Mesenchymal stem cell (in vitro differentiated cells and primary cell): Measurements from ENCODE around the gene TMEM45B.
"Not testable (repeated sequence)": the region's sequence is repeated elsewhere in the genome, so short reads cannot be mapped to it uniquely, and the experiment has no call there.

ENCODE experiments used
- DNase-seq: peaks from one replicate; pipeline ENCODE4 v3.0.0-alpha.2; 2013
- H2AFZ ChIP-seq: one replicate; pipeline ENCODE4 v1.6.1; 2013; ENCODE audit warnings: low read depth, mild to moderate bottlenecking, control low read depth, inconsistent platforms, low read length, moderate library complexity
- H2AK5ac ChIP-seq: 2 replicates; pipeline ENCODE4 v1.6.1; 2013; ENCODE audit warnings: low read length, moderate library complexity, mild to moderate bottlenecking, inconsistent platforms; ENCODE audit not compliant: severe bottlenecking
- H2BK120ac ChIP-seq: one replicate; pipeline ENCODE4 v1.6.1; 2013; ENCODE audit warnings: low read depth, mild to moderate bottlenecking, inconsistent platforms, low read length, moderate library complexity
- H2BK12ac ChIP-seq, 2 experiments: one replicate each; pipeline ENCODE4 v1.6.1; 2013; ENCODE audit warnings: inconsistent platforms in 2 of 2, low read length in 2 of 2, mild to moderate bottlenecking in 2 of 2, moderate library complexity in 2 of 2, control low read depth in 1 of 2
- H2BK15ac ChIP-seq: one replicate; pipeline ENCODE4 v1.6.1; 2013; ENCODE audit warnings: mild to moderate bottlenecking, low read depth, inconsistent platforms; ENCODE audit not compliant: poor library complexity, severe bottlenecking
- H2BK5ac ChIP-seq: 2 replicates; pipeline ENCODE4 v1.6.1; 2013; ENCODE audit warnings: low read depth, mild to moderate bottlenecking, low read length, control low read depth, inconsistent platforms; ENCODE audit not compliant: poor library complexity, severe bottlenecking
- H3K14ac ChIP-seq, 2 experiments: one replicate each; pipeline ENCODE4 v1.6.1; 2013; ENCODE audit warnings: inconsistent platforms in 2 of 2, low read length in 2 of 2, control low read depth in 1 of 2, mild to moderate bottlenecking in 1 of 2, moderate library complexity in 1 of 2
- H3K18ac ChIP-seq, 2 experiments: one replicate each; pipeline ENCODE4 v1.6.1; 2013; ENCODE audit warnings: inconsistent platforms in 2 of 2, low read length in 2 of 2, control low read depth in 1 of 2, low read depth in 1 of 2, mild to moderate bottlenecking in 1 of 2
- H3K23ac ChIP-seq, 2 experiments: one replicate each; pipeline ENCODE4 v1.6.1; 2013; ENCODE audit warnings: inconsistent platforms in 2 of 2, low read length in 2 of 2, mild to moderate bottlenecking in 2 of 2, moderate library complexity in 2 of 2, control low read depth in 1 of 2
- H3K27ac ChIP-seq: 2 replicates; pipeline ENCODE4 v1.5.1; 2013; ENCODE audit warnings: mild to moderate bottlenecking, moderate library complexity, low read length, control low read depth, inconsistent platforms; ENCODE audit not compliant: poor library complexity, severe bottlenecking
- H3K27me3 ChIP-seq, 2 experiments: 2 replicates each; pipeline versions ENCODE4 v1.6.1 to v1.7.0; 2013; ENCODE audit warnings: low read length in 2 of 2, mild to moderate bottlenecking in 2 of 2, moderate library complexity in 2 of 2, control low read depth in 1 of 2, inconsistent platforms in 1 of 2; ENCODE audit not compliant: control insufficient read depth in 1 of 2, insufficient read depth in 1 of 2
- H3K36me3 ChIP-seq, 2 experiments: 2 replicates each; pipeline versions ENCODE4 v1.6.1 to v1.7.0; 2013; ENCODE audit warnings: low read length in 2 of 2, control low read depth in 1 of 2, inconsistent platforms in 1 of 2, low read depth in 1 of 2, mild to moderate bottlenecking in 1 of 2; ENCODE audit not compliant: insufficient read depth in 2 of 2, control insufficient read depth in 1 of 2
- H3K4ac ChIP-seq, 2 experiments: one replicate each; pipeline ENCODE4 v1.6.1; 2013; ENCODE audit warnings: inconsistent platforms in 2 of 2, low read length in 2 of 2, mild to moderate bottlenecking in 2 of 2, moderate library complexity in 2 of 2, control low read depth in 1 of 2, low read depth in 1 of 2
- H3K4me1 ChIP-seq: 2 replicates; pipeline ENCODE4 v1.6.1; 2013; ENCODE audit warnings: low read depth, low read length, control low read depth; ENCODE audit not compliant: control insufficient read depth, insufficient read depth
- H3K4me2 ChIP-seq: 2 replicates; pipeline ENCODE4 v1.6.1; 2013; ENCODE audit warnings: low read length, mild to moderate bottlenecking, inconsistent platforms; ENCODE audit not compliant: poor library complexity, severe bottlenecking
- H3K4me3 ChIP-seq, 2 experiments: 2 replicates each; pipeline versions ENCODE4 v1.5.1 to v1.7.0; 2013; ENCODE audit warnings: low read length in 2 of 2, mild to moderate bottlenecking in 2 of 2, control low read depth in 1 of 2, low read depth in 1 of 2; ENCODE audit not compliant: insufficient read depth in 1 of 2
- H3K79me1 ChIP-seq: replicated peaks from 2 replicates; pipeline ENCODE4 v1.6.1; 2013; ENCODE audit warnings: mild to moderate bottlenecking, control low read depth, low read length, inconsistent platforms; ENCODE audit not compliant: poor library complexity, severe bottlenecking
- H3K9ac ChIP-seq: 2 replicates; pipeline ENCODE4 v1.7.0; 2013; ENCODE audit warnings: mild to moderate bottlenecking, low read length, moderate library complexity
- H3K9me3 ChIP-seq: 2 replicates; pipeline ENCODE4 v1.7.0; 2013; ENCODE audit warnings: mild to moderate bottlenecking, low read length; ENCODE audit not compliant: control insufficient read depth
- H4K8ac ChIP-seq: one replicate; pipeline ENCODE4 v1.6.1; 2013; ENCODE audit warnings: inconsistent platforms, mild to moderate bottlenecking, low read length, moderate library complexity
- H4K91ac ChIP-seq: one replicate; pipeline ENCODE4 v1.6.1; 2013; ENCODE audit warnings: mild to moderate bottlenecking, low read length, inconsistent platforms
- WGBS: methylation state at CpG from one replicate; pipeline ENCODE4 v1.1.7; 2013; ENCODE audit warnings: mixed read lengths; 5-methylcytosine and 5-hydroxymethylcytosine counted together

TMEM45B gene

DNA sequence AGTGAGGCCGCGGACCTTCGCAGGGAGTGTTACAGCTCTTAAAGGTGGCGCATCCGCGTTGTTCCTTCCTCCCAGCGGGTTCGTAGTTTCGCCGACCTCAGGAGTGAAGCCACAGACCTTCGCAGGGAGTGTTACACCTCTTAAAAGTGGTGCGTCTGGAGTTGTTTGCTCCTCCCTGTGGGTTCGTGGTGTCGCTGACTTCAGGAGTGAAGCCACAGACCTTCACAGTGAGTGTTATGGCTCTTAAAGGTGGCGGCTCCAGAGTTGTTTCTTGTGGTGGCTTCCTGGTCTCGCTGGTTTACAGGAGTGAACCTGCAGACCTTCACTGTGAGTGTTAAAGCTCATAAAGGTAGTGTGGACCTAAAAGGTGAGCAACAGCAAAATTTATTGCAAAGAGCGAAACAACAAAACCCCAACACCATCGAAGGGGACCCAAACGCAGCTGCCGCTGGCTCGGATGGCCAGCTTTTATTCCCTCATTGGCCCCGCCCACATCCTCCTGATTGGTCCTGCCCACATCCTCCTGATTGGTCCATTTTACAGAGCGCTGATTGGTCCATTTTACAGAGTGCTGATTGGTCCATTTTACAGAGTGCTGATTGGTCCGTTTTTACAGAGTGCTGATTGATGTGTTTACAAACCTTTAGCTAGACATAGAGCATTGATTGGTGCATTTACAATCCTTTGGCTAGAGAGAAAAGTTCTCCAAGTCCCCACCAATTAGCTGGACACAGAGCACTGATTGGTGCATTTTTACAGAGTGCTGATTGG lies 1.2 kb upstream of the TMEM45B start:
- H3K23ac ChIP-seq: no peak overlapping the region
- H4K8ac ChIP-seq: no peak overlapping the region
- H4K91ac ChIP-seq: no peak overlapping the region
- H3K27ac ChIP-seq: no peak overlapping the region
- no peak overlapping the region for H3K4me2 ChIP-seq
- no peak overlapping the region for H2BK15ac ChIP-seq
- H3K27me3 ChIP-seq: peaks cover 29 to 48% of the 10 kb centered on the region in 2 experiments
- no peak overlapping the region for H3K4ac ChIP-seq
- no peak overlapping the region for H2BK12ac ChIP-seq
- H3K4me3 ChIP-seq: no peak overlapping the region
- H3K18ac ChIP-seq: no peak overlapping the region
- H3K14ac ChIP-seq: no peak overlapping the region
- 91% methylated on average over 24 of the region's 24 CpGs for WGBS
- no peaks in the 10 kb centered on the region for H3K36me3 ChIP-seq
- no peaks in the 10 kb centered on the region for H3K79me1 ChIP-seq
- no peak overlapping the region for H2BK5ac ChIP-seq
- no peak overlapping the region for H2AFZ ChIP-seq
- no peak overlapping the region for H2BK120ac ChIP-seq
- H2AK5ac ChIP-seq: no peak overlapping the region
- no peak overlapping the region for H3K9ac ChIP-seq
- no peak for DNase-seq
- peaks cover 5% of the 10 kb centered on the region for H3K4me1 ChIP-seq
- H3K9me3 ChIP-seq: peaks cover 6% of the 10 kb centered on the region

DNA sequence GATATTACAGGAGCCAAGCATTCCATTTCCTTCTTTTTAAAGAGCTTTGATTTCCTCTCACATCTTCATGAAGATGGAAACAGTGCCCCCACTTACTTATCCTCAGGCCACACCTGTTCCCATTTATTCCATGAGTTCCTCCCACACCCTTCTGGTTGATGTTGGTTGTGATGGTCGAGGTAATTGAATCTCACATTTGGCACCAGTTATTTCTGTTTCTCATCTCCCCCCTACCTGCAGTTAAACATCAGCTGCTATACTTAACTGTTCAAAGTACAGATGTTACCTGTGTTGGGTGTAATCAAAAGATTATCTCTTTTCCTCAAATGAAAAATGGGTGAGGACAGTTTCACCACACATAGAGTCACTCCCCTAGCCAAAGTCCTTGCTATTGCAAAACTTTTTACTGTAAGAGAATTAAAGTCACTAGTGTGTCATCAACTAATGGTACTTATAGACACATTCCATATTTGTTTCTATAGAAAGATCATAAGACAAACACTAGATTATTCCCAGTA lies 1.9 kb downstream of the TMEM45B start:
- no peaks in the 10 kb centered on the region for H3K36me3 ChIP-seq
- no peak overlapping the region for H3K9ac ChIP-seq
- no peak overlapping the region for H3K27ac ChIP-seq
- peaks cover 29 to 48% of the 10 kb centered on the region in 2 experiments for H3K27me3 ChIP-seq
- H3K4ac ChIP-seq: no peak overlapping the region
- no peak overlapping the region for H2BK5ac ChIP-seq
- H4K91ac ChIP-seq: no peak overlapping the region
- peaks cover 6% of the 10 kb centered on the region for H3K9me3 ChIP-seq
- H2BK120ac ChIP-seq: no peak overlapping the region
- DNase-seq: no peak
- H3K4me2 ChIP-seq: no peak overlapping the region
- no peak overlapping the region for H3K18ac ChIP-seq
- no peaks in the 10 kb centered on the region for H3K79me1 ChIP-seq
- H2AFZ ChIP-seq: no peak overlapping the region
- no peak overlapping the region for H2AK5ac ChIP-seq
- no peak overlapping the region for H4K8ac ChIP-seq
- H3K4me3 ChIP-seq: no peak overlapping the region
- H3K14ac ChIP-seq: no peak overlapping the region
- no CpG with 5 or more reads among the region's 1 CpG for WGBS
- H3K23ac ChIP-seq: no peak overlapping the region
- H2BK15ac ChIP-seq: no peak overlapping the region
- no peak overlapping the region for H2BK12ac ChIP-seq
- H3K4me1 ChIP-seq: peaks cover 5% of the 10 kb centered on the region

DNA sequence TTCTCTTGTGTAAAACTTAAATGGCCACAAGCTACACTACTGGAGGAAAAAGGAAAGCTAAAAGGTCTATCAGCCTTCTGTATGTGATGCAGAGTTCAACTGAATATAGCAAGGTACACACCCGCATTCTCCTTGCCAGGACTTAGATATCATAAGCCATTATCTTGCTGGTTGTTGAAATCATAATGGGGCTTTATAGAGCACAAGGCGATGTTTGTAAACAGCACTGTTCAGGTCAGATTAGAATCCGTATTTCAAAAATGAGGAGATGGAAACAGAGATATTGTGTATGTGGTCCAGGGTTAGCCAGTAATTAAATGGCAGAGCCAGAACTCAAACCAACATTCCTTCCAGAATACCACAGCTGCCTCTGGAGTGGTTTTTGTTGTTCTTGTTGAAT lies 2.6 kb downstream of the TMEM45B start:
- peaks cover 29 to 48% of the 10 kb centered on the region in 2 experiments for H3K27me3 ChIP-seq
- H3K4ac ChIP-seq, H4K8ac ChIP-seq, H3K9me3 ChIP-seq, H3K79me1 ChIP-seq, H3K14ac ChIP-seq, H2AK5ac ChIP-seq, H3K23ac ChIP-seq, H2BK120ac ChIP-seq, H4K91ac ChIP-seq, H3K36me3 ChIP-seq, H3K18ac ChIP-seq, H2BK12ac ChIP-seq, H2AFZ ChIP-seq, H2BK15ac ChIP-seq, H3K4me1 ChIP-seq, DNase-seq, H2BK5ac ChIP-seq, H3K27ac ChIP-seq, H3K4me3 ChIP-seq, H3K9ac ChIP-seq, H3K4me2 ChIP-seq: not testable (repeated sequence)
- WGBS: 100% methylated on average over 1 of the region's 3 CpGs

DNA sequence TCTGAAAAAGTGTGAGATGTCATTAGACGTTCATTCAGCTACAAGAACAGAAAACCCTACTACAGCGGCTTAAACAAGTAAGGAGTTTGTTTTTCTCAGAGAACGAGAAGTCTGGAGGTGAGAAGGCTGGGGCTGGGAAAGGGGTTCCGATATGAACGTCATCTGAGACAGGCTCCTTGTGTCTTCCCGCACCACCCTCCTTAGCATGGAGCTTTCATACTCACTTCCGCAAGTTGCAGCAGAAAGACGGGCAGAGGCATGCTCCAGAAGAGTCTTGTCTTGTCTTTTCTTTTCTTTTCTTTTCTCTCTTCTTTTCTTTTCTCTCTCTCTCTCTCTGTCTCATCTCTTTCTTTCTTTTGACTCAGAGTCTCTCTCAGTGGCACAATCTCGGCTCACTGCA lies 3.6 kb downstream of the TMEM45B start:
- Histone ChIP-seq H4K91ac (no peak overlapping the region), H3K79me1 (no peaks in the 10 kb centered on the region), H2BK12ac (no peak overlapping the region), H3K36me3 (no peaks in the 10 kb centered on the region), H3K9me3 (peaks cover 4% of the 10 kb centered on the region), H3K9ac (no peak overlapping the region), H3K18ac (no peak overlapping the region), H3K27ac (no peak overlapping the region), H2AFZ (no peak overlapping the region), H3K4ac (no peak overlapping the region), H3K14ac (no peak overlapping the region), H3K23ac (no peak overlapping the region), H3K27me3 (peaks cover 26 to 39% of the 10 kb centered on the region in 2 experiments), H3K4me3 (no peak overlapping the region), H2AK5ac (no peak overlapping the region), H3K4me1 (peaks cover 5% of the 10 kb centered on the region), H2BK120ac (no peak overlapping the region), H2BK5ac (no peak overlapping the region), H2BK15ac (no peak overlapping the region), H3K4me2 (no peak overlapping the region), H4K8ac (no peak overlapping the region)
- 82% methylated on average over 8 of the region's 9 CpGs for WGBS
- no peak for DNase-seq
